SK-N-SH (cell line): ENCODE measurements around the gene MAPK10. TPM values are rescaled to one million over a fixed set of nuclear protein-coding genes. Genes with fewer than 3 reads are reported as not detected.

Experiments used
- CTCF ChIA-PET: fragments of 300-600, 350-600 bp; formaldehyde crosslinking; extraction: SDS; loops from one replicate; lab custom pipeline; 2021; lab: Yijun Ruan, JAX
- POLR2A ChIA-PET: fragments of 350-600 bp; sonication (Branson Sonifier 250); formaldehyde crosslinking; extraction: SDS; loops from one replicate; lab custom pipeline; 2020; ENCODE audit warnings: antibody characterized with exemption, inconsistent platforms; lab: Yijun Ruan, JAX
- DNase-seq: peaks from one replicate; pipeline ENCODE4 v3.0.0; 2012
- H2AFZ ChIP-seq: fragments of 200-600 bp; sonication (generic); 2 replicates; pipeline ENCODE4 v1.8.1; 2016; ENCODE audit warnings: antibody characterized with exemption, mild to moderate bottlenecking, low read depth
- H3F3A ChIP-seq: fragments of 200-600 bp; sonication (generic); replicated peaks from 2 replicates; pipeline ENCODE3; 2016; ENCODE audit warnings: antibody characterized with exemption, mild to moderate bottlenecking; ENCODE audit not compliant: insufficient read depth
- H3K27ac ChIP-seq, 2 experiments: fragments of 200-500 bp in 1 of 2; fragments of 200-600 bp in 1 of 2; sonication (Bioruptor generic) in 1 of 2; sonication (generic), shearing (Covaris generic) in 1 of 2; 2 replicates each; pipeline versions ENCODE4 v1.5.1 to v1.6.1; 2014 to 2016; ENCODE audit warnings: low read depth in 2 of 2, inconsistent platforms in 1 of 2, low read length in 1 of 2, mild to moderate bottlenecking in 1 of 2, mixed read lengths in 1 of 2
- H3K27me3 ChIP-seq: fragments of 200-600 bp; sonication (generic), shearing (Covaris generic); 2 replicates; pipeline ENCODE4 v1.6.1; 2016; ENCODE audit warnings: mixed run types; ENCODE audit not compliant: insufficient read depth
- H3K36me3 ChIP-seq, 2 experiments: fragments of 200-500 bp in 1 of 2; fragments of 200-600 bp in 1 of 2; sonication (Bioruptor generic) in 1 of 2; sonication (generic) in 1 of 2; replicated peaks in 1 of 2; 2 replicates each; pipeline versions ENCODE3 to v1.5.1; 2014 to 2016; ENCODE audit warnings: low read length in 1 of 2, mild to moderate bottlenecking in 1 of 2; ENCODE audit not compliant: insufficient read depth in 2 of 2, control insufficient read depth in 1 of 2
- H3K4me1 ChIP-seq, 2 experiments: fragments of 200-500 bp in 1 of 2; fragments of 200-600 bp in 1 of 2; sonication (Bioruptor generic) in 1 of 2; sonication (generic), shearing (Covaris generic) in 1 of 2; 2 replicates each; pipeline versions ENCODE4 v1.5.1 to v1.6.1; 2014 to 2016; ENCODE audit warnings: low read depth in 1 of 2, low read length in 1 of 2, mixed run types in 1 of 2; ENCODE audit not compliant: insufficient read depth in 2 of 2, control insufficient read depth in 1 of 2
- H3K4me2 ChIP-seq: fragments of 200-600 bp; sonication (generic), shearing (Covaris generic); 2 replicates; pipeline ENCODE4 v1.6.1; 2017; ENCODE audit warnings: mixed run types
- H3K4me3 ChIP-seq, 2 experiments: fragments of 200-500 bp in 1 of 2; fragments of 200-600 bp in 1 of 2; sonication (Bioruptor generic) in 1 of 2; sonication (generic), shearing (Covaris generic) in 1 of 2; 2 replicates each; pipeline versions ENCODE4 v1.5.1 to v1.8.1; 2014 to 2016; ENCODE audit warnings: low read depth in 2 of 2, inconsistent platforms in 1 of 2, low read length in 1 of 2, mild to moderate bottlenecking in 1 of 2, mixed read lengths in 1 of 2, moderate library complexity in 1 of 2
- H3K79me2 ChIP-seq: fragments of 200-600 bp; sonication (generic); 2 replicates; pipeline ENCODE4 v1.8.1; 2017; ENCODE audit warnings: mild to moderate bottlenecking; ENCODE audit not compliant: insufficient read depth
- H3K9ac ChIP-seq: fragments of 200-600 bp; sonication (generic); 2 replicates; pipeline ENCODE4 v1.6.1; 2017; ENCODE audit warnings: mixed run types
- H3K9me2 ChIP-seq: fragments of 200-600 bp; sonication (generic); 2 replicates; pipeline ENCODE4 v1.6.1; 2017; ENCODE audit warnings: mixed run types
- H3K9me3 ChIP-seq: fragments of 200-600 bp; sonication (generic); 2 replicates; pipeline ENCODE4 v1.6.1; 2017; ENCODE audit warnings: mixed run types, mild to moderate bottlenecking, moderate library complexity
- H4K20me1 ChIP-seq: fragments of 200-600 bp; sonication (generic); 2 replicates; pipeline ENCODE4 v1.6.1; 2017; ENCODE audit warnings: mild to moderate bottlenecking, mixed run types; ENCODE audit not compliant: insufficient read depth
- FOXM1 ChIP-seq: IDR thresholded peaks from 2 replicates; pipeline ENCODE4 v1.4.0; 2012; ENCODE audit warnings: low read depth, mild to moderate bottlenecking
- MEF2A ChIP-seq: IDR thresholded peaks from 2 replicates; pipeline ENCODE4 v1.4.0; 2012; ENCODE audit warnings: low read depth, borderline replicate concordance
- NFIC ChIP-seq: IDR thresholded peaks from 2 replicates; pipeline ENCODE4 v1.4.0; 2012; ENCODE audit warnings: borderline replicate concordance
- NRF1 ChIP-seq: IDR thresholded peaks from 2 replicates; pipeline ENCODE4 v1.6.1; 2012; ENCODE audit warnings: low read depth, mild to moderate bottlenecking, low read length
- RXRA ChIP-seq: IDR thresholded peaks from 2 replicates; pipeline ENCODE4 v1.4.0; 2012; ENCODE audit warnings: low read depth, mild to moderate bottlenecking, borderline replicate concordance
- SIN3A ChIP-seq: IDR thresholded peaks from 2 replicates; pipeline ENCODE4 v1.6.1; 2012; ENCODE audit warnings: low read depth, mild to moderate bottlenecking, low read length, moderate library complexity, borderline replicate concordance
- SMC3 ChIP-seq: IDR thresholded peaks from 2 replicates; pipeline ENCODE4 v1.6.1; 2012; ENCODE audit warnings: low read depth, low read length, improper control_type of control experiment
- TAF1 ChIP-seq: IDR thresholded peaks from 2 replicates; pipeline ENCODE4 v1.6.1; 2012; ENCODE audit warnings: low read depth, mild to moderate bottlenecking, low read length, moderate library complexity, borderline replicate concordance
- TCF12 ChIP-seq: IDR thresholded peaks from 2 replicates; pipeline ENCODE4 v1.4.0; 2012
- YY1 ChIP-seq: IDR thresholded peaks from 2 replicates; pipeline ENCODE4 v1.4.0; 2012; ENCODE audit warnings: low read depth, mild to moderate bottlenecking
- ZBTB33 ChIP-seq: IDR thresholded peaks from 2 replicates; pipeline ENCODE4 v1.4.0; 2012; ENCODE audit warnings: low read depth, borderline replicate concordance
- WGBS: methylation state at CpG from one replicate; pipeline ENCODE4 v1.1.6; 2017; ENCODE audit warnings: low lambda C conversion rate; 5-methylcytosine and 5-hydroxymethylcytosine counted together
- polyA plus RNA-seq, 3 experiments: library from polyadenylated mRNA; depleted of rRNA; stranded (reverse); fragments of >200 nt; gene quantifications; 2 replicates each; pipeline ENCODE4 v1.2.3, GENCODE V29; 2012
- TF ChIP-seq, protein P1 (sequence below): fragments of 200-600 bp; sonication (generic); IDR thresholded peaks from 2 replicates; pipeline ENCODE4 v1.6.1; 2017; ENCODE audit warnings: antibody characterized with exemption, mild to moderate bottlenecking, moderate library complexity

The MAPK10 gene
- polyA plus RNA-seq, 1 of the 3 experiments (the other 2 are of a cell fraction) = 8.1 TPM

DNA sequence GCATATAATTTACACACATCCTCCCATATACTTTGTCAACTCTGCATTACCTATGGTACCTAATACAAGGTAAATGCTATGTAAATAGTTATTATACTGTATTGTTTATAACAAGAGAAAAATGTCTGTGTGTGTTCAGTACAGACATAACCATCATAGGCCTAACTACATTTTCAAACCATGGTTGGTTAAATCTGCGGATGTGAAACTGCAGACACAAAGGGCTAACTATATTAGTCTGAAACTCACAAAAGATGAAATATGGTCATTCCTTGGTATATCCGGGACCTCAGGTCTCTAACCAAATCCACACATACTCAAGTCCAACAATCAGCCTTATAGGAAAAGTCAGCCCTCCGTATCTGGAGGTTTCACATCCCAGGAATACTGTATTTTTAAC is 13.5 kb downstream of the MAPK10 start:
- Histone ChIP-seq H3K9ac (no peak overlapping the region), H3K79me2 (no peaks in the 10 kb centered on the region), H3K36me3 (peaks cover 0 to 3% of the 10 kb centered on the region in 2 experiments), H3K4me3 (no peak overlapping the region), H3K27ac (no peak overlapping the region), H3K9me2 (no peaks in the 10 kb centered on the region), H3F3A (no peaks in the 10 kb centered on the region), H3K4me2 (no peak overlapping the region), H3K9me3 (no peaks in the 10 kb centered on the region), H3K4me1 (no peaks in the 10 kb centered on the region), H2AFZ (no peak overlapping the region), H3K27me3 (no peaks in the 10 kb centered on the region), H4K20me1 (no peaks in the 10 kb centered on the region)
- ChIA-PET POLR2A (no interaction called here), CTCF (interaction anchor here (1.1 kb wide), 1 partner anchor 1059 kb away, joined by 3 read pairs; no protein-coding TSS in a partner anchor)
- WGBS = 94% methylated on average over 3 of the region's 3 CpGs
- DNase-seq = no peak
- no peak for TF ChIP-seq SIN3A
- no peak for TF ChIP-seq ZBTB33
- no peak for TF ChIP-seq NFIC
- no peak for TF ChIP-seq YY1
- TF ChIP-seq TCF12 = no peak
- TF ChIP-seq, protein P1, sequence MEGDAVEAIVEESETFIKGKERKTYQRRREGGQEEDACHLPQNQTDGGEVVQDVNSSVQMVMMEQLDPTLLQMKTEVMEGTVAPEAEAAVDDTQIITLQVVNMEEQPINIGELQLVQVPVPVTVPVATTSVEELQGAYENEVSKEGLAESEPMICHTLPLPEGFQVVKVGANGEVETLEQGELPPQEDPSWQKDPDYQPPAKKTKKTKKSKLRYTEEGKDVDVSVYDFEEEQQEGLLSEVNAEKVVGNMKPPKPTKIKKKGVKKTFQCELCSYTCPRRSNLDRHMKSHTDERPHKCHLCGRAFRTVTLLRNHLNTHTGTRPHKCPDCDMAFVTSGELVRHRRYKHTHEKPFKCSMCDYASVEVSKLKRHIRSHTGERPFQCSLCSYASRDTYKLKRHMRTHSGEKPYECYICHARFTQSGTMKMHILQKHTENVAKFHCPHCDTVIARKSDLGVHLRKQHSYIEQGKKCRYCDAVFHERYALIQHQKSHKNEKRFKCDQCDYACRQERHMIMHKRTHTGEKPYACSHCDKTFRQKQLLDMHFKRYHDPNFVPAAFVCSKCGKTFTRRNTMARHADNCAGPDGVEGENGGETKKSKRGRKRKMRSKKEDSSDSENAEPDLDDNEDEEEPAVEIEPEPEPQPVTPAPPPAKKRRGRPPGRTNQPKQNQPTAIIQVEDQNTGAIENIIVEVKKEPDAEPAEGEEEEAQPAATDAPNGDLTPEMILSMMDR = no peak
- no peak for TF ChIP-seq SMC3
- TF ChIP-seq TAF1 = no peak

- CTCF ChIA-PET = no interaction called here
- POLR2A ChIA-PET = interaction anchor here (0.6 kb wide), 1 partner anchor 70 kb away, joined by 3 read pairs; no protein-coding TSS in a partner anchor
- Histone ChIP-seq H3K9ac (no peak overlapping the region), H3K4me3 (no peak overlapping the region), H3F3A (peaks cover 4% of the 10 kb centered on the region), H2AFZ (no peak overlapping the region), H3K4me2 (no peak overlapping the region), H3K27ac (no peak overlapping the region), H3K9me3 (no peaks in the 10 kb centered on the region), H3K4me1 (0 out of 4 replicates have a peak, but pooled peaks cover 0 to 4% of the 10 kb centered on the region in 2 experiments), H3K36me3 (no peaks in the 10 kb centered on the region), H4K20me1 (no peaks in the 10 kb centered on the region), H3K9me2 (no peaks in the 10 kb centered on the region), H3K79me2 (no peaks in the 10 kb centered on the region), H3K27me3 (no peaks in the 10 kb centered on the region)
- DNase-seq = no peak
- 90% methylated on average over 3 of the region's 3 CpGs for WGBS
- TF ChIP-seq ZBTB33 = no peak
- TF ChIP-seq NRF1 = no peak
- TF ChIP-seq FOXM1 = no peak
- TF ChIP-seq RXRA = no peak
- TF ChIP-seq MEF2A = no peak
Measured at GRCh38 chr4:86344127-86344526, 15.7 kb downstream of the MAPK10 start.
